HG02678 (cell line): Measurements from ENCODE around the gene CDH23.

Source experiments
- ATAC-seq: cut with Tn5 transposase; IDR thresholded peaks from one replicate; pipeline ENCODE4 v1.9.1; 2021; ENCODE audit warnings: mild to moderate bottlenecking, moderate library complexity; ENCODE audit not compliant: unreplicated experiment

Gene CDH23

DNA sequence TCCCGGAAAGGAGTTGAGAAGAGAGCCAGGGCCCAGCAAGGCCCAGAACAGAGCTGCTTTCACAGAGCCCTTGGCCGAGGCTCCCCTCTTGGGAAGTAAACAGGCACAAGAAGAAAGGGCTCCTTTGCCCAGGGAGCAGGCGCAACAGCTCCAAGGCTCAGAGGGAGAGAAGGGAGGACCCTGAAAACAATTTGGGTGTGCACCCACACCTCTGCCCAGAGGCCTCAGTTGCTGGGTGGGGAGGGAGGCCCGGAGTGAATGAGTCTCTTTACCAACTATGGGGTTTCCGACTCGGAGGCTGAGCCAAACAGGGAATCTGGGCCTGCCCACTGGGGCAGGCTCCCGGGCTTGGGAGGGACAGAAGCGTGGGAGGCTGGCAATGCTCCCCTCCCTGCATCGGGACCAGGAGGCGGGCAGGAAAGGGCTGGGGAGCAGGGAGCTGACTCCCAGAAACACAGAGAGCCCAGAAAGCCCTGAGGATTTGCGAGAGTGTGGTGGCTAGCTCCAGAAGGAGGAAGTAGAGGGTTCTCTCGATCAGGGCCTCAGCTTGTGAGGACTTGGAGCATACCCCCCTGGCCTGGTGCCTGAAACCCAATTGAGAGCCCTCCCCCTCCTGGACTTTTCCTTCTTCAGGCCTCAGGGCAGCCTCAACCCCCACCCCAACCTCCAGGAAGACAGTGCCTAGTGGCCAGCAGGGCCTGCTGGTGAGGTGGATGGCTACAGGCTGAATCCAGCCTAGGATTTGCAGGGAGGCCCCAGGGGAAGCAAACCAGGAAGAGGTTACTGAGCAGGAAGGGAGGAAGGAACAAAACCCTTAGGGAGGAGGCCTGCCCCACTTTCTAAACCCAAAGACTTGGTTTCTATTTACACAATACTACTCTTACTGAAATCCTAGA is 316.7 kb downstream of the CDH23 start:
- no peak for ATAC-seq

- ATAC-seq, result no peak
Measured at GRCh38 chr10:71714031-71714410, 317.3 kb downstream of the CDH23 start.

GRCh38 chr10:71714592-71714991 is 317.9 kb downstream of the CDH23 start:
- ATAC-seq, result no peak

- ATAC-seq, result no peak
Measured at GRCh38 chr10:71715026-71715425, 318.3 kb downstream of the CDH23 start.

DNA sequence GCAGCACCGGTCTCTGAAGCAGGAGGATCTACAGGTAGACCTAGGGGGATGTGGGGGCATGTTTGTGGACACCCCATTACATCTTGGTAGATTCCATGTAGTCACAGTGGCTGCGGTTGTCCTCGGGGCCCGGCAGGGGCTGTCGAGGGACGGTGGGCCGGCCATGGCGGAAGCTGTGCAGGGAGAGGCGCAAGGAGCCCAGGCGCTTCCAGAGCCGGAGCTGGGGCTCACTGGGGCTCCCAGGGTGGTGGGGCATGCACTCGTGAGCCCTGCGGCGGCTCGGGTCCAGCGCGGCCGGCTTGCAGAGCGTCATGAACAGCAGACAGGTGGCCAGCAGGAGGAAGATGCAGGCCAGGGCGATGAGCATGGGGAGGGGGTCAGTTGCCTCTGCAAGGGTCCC is 319.1 kb downstream of the CDH23 start:
- ATAC-seq, result no peak

DNA sequence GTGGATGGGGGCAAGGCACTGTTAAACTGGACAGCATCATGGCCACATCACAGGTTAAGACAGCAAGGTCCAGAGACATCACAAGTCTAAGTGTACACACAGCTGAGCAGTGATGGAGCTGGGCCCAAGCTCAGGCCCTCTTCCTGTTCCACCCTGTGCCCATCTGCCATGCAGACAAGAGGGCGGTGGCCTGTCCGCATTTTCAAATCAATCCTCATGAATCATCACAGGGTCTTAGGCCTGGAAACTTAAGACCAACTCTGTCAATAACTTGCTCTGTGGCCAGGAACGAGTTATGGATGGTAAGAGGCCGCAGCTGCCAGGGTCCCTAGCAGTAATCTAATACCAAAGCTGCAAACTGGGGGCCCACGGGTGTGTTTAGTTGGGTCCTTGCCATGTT is 319.7 kb downstream of the CDH23 start:
- no peak for ATAC-seq

DNA sequence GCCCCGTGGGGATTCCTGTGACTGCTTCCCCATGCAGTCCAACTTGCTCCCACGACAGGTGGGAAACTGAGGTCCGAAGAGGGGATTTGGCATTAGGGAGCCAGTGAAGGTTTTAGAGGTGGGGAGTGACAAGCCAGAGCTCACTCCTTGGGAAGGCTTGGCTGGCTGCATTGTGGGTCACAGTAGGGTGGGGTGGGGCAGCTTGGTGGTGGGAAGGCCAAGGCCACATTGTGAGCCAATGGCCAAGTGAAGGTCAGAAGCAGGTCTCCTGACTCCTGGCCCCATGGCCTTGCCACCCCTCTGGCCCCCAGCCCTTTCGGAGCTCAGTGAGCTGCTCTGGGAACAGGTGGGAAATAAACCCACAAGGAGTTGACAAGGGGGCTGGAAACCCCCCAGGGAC is 320.3 kb downstream of the CDH23 start:
- ATAC-seq, result no peak

DNA sequence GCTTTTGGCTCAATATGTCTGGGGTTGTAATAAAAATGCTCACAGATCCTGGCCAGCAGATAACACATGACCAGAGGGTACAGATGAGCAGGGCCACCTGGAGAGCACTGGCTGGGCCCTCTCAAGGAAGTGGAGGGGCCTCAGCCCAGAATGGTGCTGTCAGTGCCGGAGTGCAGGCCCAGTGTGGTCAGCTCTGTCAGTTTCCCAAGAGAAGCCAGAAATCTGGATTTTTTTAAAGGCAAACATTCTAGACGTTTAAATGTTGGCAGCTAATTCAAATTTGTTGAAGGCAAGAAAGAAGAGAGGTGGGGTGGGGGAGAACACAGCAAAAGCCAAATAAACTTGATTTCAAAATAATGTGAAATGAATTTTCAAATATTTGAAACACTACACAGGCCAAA is 320.8 kb downstream of the CDH23 start:
- ATAC-seq, result no peak

DNA sequence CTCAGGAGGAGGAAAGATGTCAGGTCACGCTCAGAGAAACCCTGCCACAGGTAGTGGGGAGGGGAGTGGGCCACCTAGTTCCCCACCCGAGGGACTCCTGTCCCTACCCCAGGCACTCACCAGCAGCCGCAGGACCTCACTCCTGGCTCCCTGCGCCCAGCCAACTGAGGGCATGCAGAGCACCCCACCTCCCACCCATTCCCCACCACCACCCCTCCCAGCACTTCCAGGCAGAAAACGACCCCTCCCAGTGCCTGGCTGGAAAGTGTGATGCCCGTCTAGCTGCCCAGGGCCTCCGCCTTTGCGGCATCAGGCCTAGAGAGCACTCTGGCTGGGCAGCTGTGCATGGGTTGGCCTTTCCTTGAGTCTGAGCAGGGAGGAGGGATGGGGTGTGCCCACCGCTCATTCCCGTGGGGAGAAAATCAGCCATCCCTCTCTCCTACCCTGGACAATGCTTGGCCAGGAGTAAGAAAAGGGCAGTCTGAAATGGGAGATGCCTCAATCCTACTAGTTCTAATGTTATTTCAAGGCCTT is 321.5 kb downstream of the CDH23 start:
- ATAC-seq, result no peak

GRCh38 chr10:71719042-71719441 is 322.3 kb downstream of the CDH23 start:
- no peak for ATAC-seq

DNA sequence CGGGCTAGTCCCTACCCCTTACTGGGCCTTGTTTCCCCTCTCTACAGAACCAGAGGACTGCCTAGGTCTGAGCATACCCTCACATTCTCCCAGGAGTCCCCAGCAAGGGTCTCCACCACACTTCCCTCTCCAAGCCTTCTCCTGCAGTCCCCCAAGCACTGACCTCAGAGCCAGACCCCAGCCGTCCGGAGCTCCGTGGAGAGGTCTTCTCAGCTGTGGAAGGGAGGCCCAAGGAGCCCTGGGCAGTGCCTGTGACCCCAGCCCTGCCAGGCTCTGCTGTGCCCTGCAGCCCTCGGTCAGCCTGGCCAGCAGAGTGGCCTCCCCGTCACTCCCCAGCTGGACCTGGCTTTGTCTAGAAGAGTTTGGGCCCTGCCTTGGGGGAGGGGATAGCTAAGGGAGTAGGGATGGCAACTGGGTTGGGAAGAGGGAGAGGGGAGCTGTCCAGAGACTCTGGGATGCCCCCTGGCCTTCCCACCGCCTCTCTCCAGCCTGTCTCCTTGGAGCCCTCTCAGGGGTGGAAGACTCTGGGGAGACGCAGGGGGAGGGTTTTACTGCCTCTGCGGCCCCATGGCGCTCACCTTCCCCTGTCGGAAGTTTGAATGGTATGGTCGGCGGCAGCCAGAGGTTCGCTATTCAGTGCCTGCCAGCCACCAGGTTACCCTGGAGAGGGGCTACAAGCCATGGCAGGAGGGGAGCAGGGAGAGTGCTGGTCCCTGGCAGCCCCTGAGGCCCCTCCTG is 322.9 kb downstream of the CDH23 start, which contains the start of gene C10orf105:
Gene C10orf105 (minus strand): TSS at position 315 of the 738 bp plus-strand sequence. CDS start 3,441 bp downstream, outside the sequence.
- no peak for ATAC-seq

- ATAC-seq, result no peak
Measured at GRCh38 chr10:71720288-71720687, 323.6 kb downstream of the CDH23 start.

DNA sequence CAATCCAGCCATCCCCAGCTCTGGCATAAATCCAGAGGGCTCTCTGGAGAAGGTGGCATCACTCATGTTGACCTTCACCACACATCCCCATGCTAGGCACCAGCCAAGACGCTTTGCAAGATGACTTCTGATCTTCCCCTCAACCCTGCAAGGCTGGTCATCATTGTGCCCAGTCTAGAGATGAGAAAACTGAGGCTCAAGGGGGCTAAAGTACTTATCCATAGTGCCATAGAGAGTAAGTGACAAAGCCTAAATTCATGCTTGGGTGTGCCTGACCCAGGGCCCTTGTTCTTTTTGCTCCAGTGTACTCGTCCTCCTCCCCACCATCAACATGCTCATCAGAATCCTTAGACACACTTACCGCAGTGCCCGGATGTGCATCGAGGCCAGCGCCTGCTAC is 324.6 kb downstream of the CDH23 start:
- ATAC-seq, result no peak

- ATAC-seq, result no peak
Measured at GRCh38 chr10:71722849-71723248, 326.1 kb downstream of the CDH23 start.

DNA sequence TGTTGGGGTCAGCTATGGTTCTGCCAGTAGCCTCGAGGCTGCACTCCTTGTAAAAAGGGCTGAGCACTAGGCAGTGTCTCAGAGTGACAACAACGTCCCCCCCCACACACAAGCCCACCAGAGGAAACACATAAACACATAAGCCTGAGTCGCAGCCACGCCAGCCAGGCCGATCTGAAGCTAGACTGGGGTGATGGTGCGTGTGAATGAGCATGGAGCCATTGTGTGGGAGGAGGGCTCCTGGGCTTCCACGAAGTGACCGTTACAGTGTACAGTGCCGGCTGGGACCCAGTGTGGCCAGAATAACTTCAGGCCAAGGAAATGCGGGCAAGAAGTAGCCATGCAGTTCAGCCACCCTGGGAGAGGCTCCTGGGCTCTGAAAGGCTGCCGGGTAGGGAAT is 326.6 kb downstream of the CDH23 start:
- no peak for ATAC-seq

GRCh38 chr10:71724539-71724938 is 327.8 kb downstream of the CDH23 start:
- no peak for ATAC-seq

- ATAC-seq, result no peak
Measured at GRCh38 chr10:71725249-71725648, 328.5 kb downstream of the CDH23 start.

DNA sequence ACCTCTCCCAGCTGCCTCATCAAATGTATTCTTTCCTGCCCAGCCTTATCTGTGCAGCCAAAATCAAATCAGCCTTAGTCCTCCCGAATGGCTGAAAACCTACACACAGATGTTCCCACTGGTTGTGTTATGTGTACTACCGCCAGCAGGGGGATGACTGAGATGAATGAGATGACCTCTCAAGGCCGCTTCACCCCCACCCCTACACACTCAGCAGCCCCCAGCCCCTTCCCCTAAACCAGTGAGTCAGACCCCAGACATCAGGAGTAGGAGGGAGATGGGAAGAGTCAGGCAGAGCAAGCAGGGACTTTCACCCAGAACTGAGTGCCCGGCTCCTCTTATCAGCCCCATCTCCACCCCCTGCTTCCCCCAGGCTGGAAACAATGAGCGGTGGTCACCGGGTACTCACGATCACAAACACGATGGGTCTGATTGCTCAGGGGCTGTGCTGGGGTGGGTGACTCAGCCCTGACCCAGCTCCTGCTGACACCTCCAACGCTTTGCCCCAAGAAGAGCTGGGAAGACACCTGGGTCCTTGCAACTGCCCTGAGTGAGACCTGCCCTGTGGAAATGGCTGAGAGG is 329.4 kb downstream of the CDH23 start:
- ATAC-seq, result no peak

DNA sequence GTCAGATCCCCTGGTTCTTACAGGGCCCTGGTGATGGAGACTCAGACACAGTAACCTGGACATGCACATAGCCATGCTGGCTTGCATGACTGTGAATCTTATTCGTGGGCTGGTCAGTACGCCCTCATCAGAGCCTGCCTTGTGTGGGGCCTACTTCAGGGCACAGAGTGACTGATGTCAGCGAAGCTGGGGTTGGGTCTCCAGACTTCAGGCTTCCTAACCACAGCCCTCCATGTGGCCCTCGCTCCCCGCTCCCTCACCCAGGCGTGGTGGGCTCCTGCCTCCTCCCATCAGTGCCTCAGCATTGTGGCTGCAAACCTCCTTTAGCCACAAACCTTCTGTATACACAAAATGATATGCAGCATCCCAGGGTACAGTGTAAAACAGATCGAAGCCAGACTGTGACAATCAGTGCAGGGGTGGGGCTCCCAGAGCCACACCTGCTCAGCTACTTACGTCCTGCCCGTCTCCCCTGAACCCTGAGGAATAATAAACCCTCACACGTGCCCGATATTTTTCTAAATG is 329.9 kb downstream of the CDH23 start:
- no peak for ATAC-seq

DNA sequence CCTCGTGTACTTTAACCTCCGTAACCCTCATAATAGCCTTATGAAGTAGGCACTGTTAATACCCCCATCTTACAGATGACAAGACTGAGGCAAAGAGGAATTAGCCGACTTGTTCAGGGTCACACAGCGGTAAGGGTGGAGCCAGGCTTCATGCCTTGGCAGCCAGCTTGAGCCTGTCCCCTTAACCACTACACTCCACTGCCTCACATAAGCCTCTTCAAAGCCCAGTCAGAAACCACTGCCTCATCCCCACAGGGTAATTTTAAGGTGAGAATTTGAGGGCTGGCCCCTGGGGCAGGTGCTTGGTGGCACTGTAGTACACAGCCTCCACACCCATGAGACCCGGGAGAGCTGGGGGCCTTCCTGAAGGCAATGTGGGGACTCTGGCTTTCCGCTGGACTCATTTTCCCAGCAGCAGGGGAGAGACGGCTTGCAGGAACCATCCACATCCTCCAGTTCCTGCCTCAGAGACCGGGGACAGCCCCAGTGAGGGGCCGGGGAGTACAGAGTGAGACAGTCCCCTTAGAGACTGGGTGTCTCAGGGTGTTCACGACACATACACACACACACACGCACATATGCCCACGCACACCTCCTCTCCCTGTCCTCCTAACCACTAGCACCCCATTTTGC is 330.5 kb downstream of the CDH23 start:
- peak; percentile 36 for ATAC-seq
